ENCODE results near the gene MAP3K10.
"Not testable (repeated sequence)": the region's sequence is repeated elsewhere in the genome, so short reads cannot be mapped to it uniquely, and the experiment has no call there.

MAP3K10 gene

DNA sequence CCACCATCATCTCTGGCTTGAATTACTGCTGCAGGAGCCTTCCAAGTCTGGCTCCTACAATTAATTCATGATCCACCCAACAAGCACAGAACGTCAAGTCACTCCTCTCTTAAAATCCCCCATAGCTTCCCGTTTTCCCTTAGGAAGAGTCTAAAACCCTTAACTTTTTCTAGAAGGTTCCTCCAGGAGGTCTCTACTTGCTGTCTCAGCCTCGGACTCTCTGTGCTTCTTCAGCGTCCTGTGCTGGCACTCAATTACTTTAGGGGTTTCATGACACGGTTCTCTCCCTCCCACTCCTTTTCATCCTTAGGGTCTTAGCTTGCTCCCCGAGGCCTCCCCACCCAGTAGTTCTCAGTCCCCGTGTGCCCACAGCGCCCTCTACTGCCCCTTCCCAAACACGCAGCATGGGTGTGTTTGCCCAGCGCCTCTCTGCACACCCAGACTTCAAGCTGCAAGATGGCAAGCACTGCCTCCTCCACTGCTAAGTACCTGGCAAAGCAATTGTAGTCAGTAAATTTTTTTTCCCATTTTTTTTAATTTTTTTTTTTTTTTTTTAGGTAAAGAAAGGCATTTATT, 25.8 kb upstream of the MAP3K10 start:
- TF ChIP-seq FOXP2 (optimal IDR thresholded peaks at IDR 0.05; ENCODE audit: control extremely low read depth, extremely low read length, insufficient read depth) (no peak), EZH2 (IDR thresholded peaks at IDR 0.05) (no peak), POLR2AphosphoS5 (IDR thresholded peaks at IDR 0.05; ENCODE audit: borderline replicate concordance, low read depth, low read length) (no peak)
- peak overlapping the region; percentile 49 for H3K4me3 ChIP-seq
- H3K27ac ChIP-seq = peak overlapping the region; percentile 89
- peak; percentile 52 for DNase-seq (ENCODE audit: low read depth, low spot score)
- H3K9me3 ChIP-seq (ENCODE audit: low read depth, low read length) = no peaks in the 10 kb centered on the region
- no peak overlapping the region for H3K9ac ChIP-seq (ENCODE audit: insufficient read length)
- no peaks in the 10 kb centered on the region for H3K36me3 ChIP-seq (ENCODE audit: insufficient read depth, low read length)

DNA sequence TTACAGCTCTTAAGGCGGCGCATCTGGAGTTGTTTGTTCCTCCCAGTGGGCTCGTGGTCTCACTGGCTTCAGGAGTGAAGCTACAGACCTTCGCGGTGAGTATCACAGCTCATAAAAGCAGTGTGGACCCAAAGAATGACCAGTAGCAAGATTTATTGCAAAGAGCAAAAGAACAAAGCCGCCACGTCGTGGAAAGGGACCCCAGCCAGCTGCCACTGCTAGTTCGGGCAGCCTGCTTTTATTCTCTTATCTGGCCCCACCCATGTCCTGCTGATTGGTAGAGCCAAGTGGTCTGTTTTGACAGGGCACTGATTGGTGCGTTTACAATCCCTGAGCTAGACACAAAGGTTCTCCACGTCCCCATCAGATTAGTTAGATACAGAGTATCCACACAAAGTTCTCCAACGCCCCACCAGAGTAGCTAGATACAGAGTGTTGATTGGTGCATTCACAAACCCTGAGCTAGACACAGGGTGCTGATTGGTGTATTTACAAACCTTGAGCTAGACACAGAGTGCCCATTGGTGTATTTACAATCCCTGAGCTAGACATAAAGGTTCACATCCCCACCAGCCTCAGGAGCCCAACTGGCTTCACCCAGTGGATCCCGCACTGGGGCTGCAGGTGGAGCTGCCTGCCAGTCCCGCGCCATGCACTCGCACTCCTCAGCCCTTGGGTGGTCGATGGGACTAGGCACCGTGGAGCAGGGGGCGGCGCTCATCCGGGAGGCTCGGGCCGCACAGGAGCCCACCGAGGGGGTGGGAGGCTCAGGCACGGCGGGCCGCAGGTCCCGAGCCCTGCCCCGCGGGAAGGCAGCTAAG, 21.5 kb upstream of the MAP3K10 start:
- DNase-seq (ENCODE audit: low read depth, low spot score); H3K9ac ChIP-seq (ENCODE audit: insufficient read length); H3K9me3 ChIP-seq (ENCODE audit: low read depth, low read length); H3K36me3 ChIP-seq (ENCODE audit: insufficient read depth, low read length); H3K4me3 ChIP-seq; H3K27ac ChIP-seq: not testable (repeated sequence)

DNA sequence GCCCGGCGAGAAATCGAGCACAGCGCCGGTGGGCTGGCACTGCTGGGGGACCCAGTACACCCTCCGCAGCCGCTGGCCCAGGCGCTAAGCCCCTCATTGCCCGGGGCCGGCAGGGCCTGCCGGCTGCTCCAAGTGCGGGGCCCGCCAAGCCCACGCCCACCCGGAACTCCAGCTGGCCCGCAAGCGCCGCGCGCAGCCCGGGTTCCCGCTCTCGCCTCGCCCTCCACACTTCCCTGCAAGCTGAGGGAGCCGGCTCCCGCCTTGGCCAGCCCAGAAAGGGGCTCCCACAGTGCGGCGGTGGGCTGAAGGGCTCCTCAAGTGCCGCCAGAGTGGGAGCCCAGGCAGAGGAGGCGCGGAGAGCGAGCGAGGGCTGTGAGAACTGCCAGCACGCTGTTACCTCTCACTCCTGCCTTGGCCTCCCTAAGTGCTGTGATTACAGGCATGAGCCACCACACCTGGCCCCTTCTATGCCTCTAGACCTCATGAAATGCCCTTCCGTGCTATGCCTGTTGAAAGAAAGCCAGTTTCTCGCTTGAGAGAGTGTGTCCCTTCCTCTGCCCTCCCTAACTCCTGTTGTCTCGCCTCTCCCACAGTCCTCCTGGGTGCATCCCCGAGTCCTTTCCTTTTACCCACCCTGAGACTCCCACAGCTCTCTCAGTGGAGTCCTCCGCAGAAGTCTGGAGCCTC, 20.8 kb upstream of the MAP3K10 start:
- not testable (repeated sequence) for H3K4me3 ChIP-seq; DNase-seq (ENCODE audit: low read depth, low spot score); H3K27ac ChIP-seq

DNA sequence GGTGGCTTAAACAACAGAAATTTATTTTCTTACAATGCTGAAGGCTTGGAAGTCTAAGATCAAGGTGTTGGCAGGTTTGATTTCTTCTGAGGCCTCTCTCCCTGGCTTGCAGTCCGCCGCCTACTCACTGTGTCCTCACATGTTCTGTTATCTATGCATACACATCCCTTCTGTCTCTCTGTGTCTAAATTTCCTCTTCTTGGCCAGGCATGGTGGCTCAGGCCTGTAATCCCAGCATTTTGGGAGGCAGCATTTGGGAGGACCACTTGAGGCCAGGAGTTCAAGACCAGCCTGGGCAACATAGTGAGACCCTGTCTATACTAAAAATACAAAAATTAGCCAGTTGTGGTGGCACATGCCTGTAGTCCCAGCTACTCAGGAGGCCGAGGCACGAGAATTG, 19.9 kb upstream of the MAP3K10 start:
- not testable (repeated sequence) for H3K4me3 ChIP-seq; H3K27ac ChIP-seq; H3K36me3 ChIP-seq (ENCODE audit: insufficient read depth, low read length); DNase-seq (ENCODE audit: low read depth, low spot score); H3K9me3 ChIP-seq (ENCODE audit: low read depth, low read length); H3K9ac ChIP-seq (ENCODE audit: insufficient read length)

More for the DNA sequence above, 20.8 kb upstream of the MAP3K10 start:
- not testable (repeated sequence) for H3K36me3 ChIP-seq (ENCODE audit: insufficient read depth, low read length); H3K9me3 ChIP-seq (ENCODE audit: low read depth, low read length); H3K9ac ChIP-seq (ENCODE audit: insufficient read length)

DNA sequence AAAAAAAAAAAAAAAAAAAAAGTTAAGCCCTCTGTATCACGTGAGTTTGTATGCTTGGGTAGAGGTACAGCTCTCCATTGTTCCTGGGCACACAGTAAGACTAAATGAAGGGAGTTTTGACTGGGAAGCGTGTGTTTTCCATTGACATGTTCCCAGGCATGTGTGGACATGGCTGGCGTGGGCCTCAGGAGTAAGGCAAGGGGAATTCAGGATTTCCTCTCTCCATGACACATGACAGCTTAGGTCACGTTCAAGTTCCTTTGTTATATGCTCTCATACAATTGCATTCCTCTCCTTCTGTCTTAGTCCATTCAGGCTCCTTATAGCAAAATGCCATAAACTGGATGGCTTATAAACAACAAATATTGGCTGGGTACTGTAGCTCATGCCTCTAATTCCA, 17.1 kb upstream of the MAP3K10 start:
- no peaks in the 10 kb centered on the region for H3K9me3 ChIP-seq (ENCODE audit: low read depth, low read length)
- TF ChIP-seq POLR2AphosphoS5 (IDR thresholded peaks at IDR 0.05; ENCODE audit: borderline replicate concordance, low read depth, low read length) (no peak), FOXP2 (optimal IDR thresholded peaks at IDR 0.05; ENCODE audit: control extremely low read depth, extremely low read length, insufficient read depth) (no peak), EZH2 (IDR thresholded peaks at IDR 0.05) (no peak)
- H3K4me3 ChIP-seq = no peak overlapping the region
- no peak for DNase-seq (ENCODE audit: low read depth, low spot score)
- H3K27ac ChIP-seq = no peak overlapping the region
- H3K36me3 ChIP-seq (ENCODE audit: insufficient read depth, low read length) = no peaks in the 10 kb centered on the region
- H3K9ac ChIP-seq (ENCODE audit: insufficient read length) = no peak overlapping the region

DNA sequence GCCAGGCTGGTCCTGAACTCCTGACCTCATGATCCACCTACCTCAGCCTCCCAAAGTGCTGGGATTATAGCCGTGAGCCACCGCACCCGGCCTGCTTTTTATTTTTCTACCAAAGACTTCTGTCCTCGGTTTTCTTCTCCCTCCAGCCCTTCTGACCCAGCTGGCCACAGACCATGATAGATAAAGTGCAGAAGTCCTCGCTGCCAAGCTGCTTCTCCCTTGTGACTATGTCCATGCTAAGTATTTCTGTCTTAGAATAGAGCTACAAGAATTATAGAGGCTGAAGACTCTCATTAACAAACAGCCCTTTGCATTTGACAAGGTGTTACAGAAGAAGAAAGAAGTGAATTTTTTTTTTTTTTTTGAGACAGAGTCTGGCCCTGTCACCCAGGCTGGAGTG, 15.4 kb upstream of the MAP3K10 start:
- TF ChIP-seq EZH2 (IDR thresholded peaks at IDR 0.05) (no peak), FOXP2 (optimal IDR thresholded peaks at IDR 0.05; ENCODE audit: control extremely low read depth, extremely low read length, insufficient read depth) (no peak), POLR2AphosphoS5 (IDR thresholded peaks at IDR 0.05; ENCODE audit: borderline replicate concordance, low read depth, low read length) (no peak)
- H3K9ac ChIP-seq (ENCODE audit: insufficient read length) = no peak overlapping the region
- H3K27ac ChIP-seq = no peak overlapping the region
- no peak for DNase-seq (ENCODE audit: low read depth, low spot score)
- no peaks in the 10 kb centered on the region for H3K36me3 ChIP-seq (ENCODE audit: insufficient read depth, low read length)
- no peaks in the 10 kb centered on the region for H3K9me3 ChIP-seq (ENCODE audit: low read depth, low read length)
- H3K4me3 ChIP-seq = no peak overlapping the region

DNA sequence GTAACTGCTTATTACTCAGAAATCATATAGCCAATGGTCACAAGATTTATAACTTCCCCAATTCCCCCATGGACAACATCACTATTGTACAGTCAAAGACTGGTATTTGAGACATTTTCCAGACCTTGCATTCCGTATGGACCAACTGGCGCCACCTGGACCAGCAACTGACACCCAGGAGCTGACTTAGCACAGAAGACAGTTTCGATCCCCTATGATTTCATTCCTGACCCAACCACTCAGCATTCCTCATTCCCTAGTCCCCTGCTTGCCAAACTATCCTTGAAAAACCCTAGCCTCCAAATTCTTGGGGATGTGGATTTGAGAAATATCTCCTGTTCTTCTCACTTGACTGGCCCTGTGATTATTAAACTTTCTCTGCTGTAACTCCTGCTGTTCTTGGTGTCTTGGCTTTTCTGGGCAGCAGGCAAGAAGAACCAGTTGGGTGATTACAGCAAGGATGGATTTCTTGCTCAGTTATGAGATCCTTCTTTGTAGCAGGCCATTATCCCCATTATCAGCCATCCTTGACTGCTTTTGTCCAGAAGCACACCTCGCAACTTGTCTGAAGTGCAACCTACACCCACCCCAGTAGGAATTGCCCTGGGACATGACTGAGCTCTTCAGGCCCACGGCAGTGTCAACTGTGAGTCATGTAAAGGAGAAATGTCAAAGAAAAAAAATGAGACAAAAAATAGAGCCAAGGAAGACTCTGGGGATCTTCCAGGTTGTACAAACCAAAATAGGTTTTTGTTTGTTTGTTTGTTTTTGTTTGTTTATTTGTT, 13.7 kb upstream of the MAP3K10 start:
- H3K4me3 ChIP-seq = no peak overlapping the region
- H3K9ac ChIP-seq (ENCODE audit: insufficient read length) = no peak overlapping the region
- no peak for TF ChIP-seq EZH2 (IDR thresholded peaks at IDR 0.05)
- no peak for TF ChIP-seq FOXP2 (optimal IDR thresholded peaks at IDR 0.05; ENCODE audit: control extremely low read depth, extremely low read length, insufficient read depth)
- TF ChIP-seq POLR2AphosphoS5 (IDR thresholded peaks at IDR 0.05; ENCODE audit: borderline replicate concordance, low read depth, low read length) = no peak
- H3K27ac ChIP-seq = no peak overlapping the region
- H3K36me3 ChIP-seq (ENCODE audit: insufficient read depth, low read length) = no peaks in the 10 kb centered on the region
- DNase-seq (ENCODE audit: low read depth, low spot score) = no peak
- no peaks in the 10 kb centered on the region for H3K9me3 ChIP-seq (ENCODE audit: low read depth, low read length)

DNA sequence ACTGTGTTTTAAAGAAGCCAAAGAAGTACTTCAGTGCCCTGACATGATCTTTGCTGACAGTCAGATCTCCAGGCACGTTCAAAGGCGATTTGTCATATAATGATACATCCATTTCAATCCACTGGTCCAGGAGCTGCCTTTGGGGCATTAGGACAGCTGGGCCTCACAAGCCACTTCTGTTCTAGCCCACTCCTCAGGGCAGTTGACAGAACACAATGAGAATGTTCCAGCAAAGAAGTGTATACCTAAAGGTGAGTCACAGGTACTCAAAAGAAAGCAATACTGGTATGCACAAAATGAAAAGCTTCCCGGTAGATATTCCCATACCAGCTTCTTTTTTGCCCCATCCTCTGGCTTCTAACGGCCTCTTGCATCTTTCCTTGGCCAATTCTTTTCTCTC, 12.5 kb upstream of the MAP3K10 start:
- Histone ChIP-seq H3K36me3 (ENCODE audit: insufficient read depth, low read length) (no peaks in the 10 kb centered on the region), H3K9me3 (ENCODE audit: low read depth, low read length) (no peaks in the 10 kb centered on the region), H3K9ac (ENCODE audit: insufficient read length) (no peak overlapping the region), H3K27ac (no peak overlapping the region), H3K4me3 (no peak overlapping the region)
- DNase-seq (ENCODE audit: low read depth, low spot score) = no peak
- TF ChIP-seq EZH2 (IDR thresholded peaks at IDR 0.05) = no peak
- TF ChIP-seq POLR2AphosphoS5 (IDR thresholded peaks at IDR 0.05; ENCODE audit: borderline replicate concordance, low read depth, low read length) = no peak
- no peak for TF ChIP-seq FOXP2 (optimal IDR thresholded peaks at IDR 0.05; ENCODE audit: control extremely low read depth, extremely low read length, insufficient read depth)

Data from SK-N-MC (cell line).